ENCODE data around the gene LRRTM4.

The LRRTM4 gene

GRCh38 chr2:77479395-77479794, 42.8 kb downstream of the LRRTM4 start:
- H3K4me3 ChIP-seq (ENCODE audit: low read depth, low read length): no peak overlapping the region

GRCh38 chr2:77470096-77470495, 52.1 kb downstream of the LRRTM4 start:
- H3K4me3 ChIP-seq (ENCODE audit: low read depth, low read length): no peak overlapping the region

GRCh38 chr2:77469106-77469505, 53.1 kb downstream of the LRRTM4 start:
- H3K4me3 ChIP-seq (ENCODE audit: low read depth, low read length): no peak overlapping the region

GRCh38 chr2:77459840-77460239, 62.3 kb downstream of the LRRTM4 start:
- no peak overlapping the region for H3K4me3 ChIP-seq (ENCODE audit: low read depth, low read length)

DNA sequence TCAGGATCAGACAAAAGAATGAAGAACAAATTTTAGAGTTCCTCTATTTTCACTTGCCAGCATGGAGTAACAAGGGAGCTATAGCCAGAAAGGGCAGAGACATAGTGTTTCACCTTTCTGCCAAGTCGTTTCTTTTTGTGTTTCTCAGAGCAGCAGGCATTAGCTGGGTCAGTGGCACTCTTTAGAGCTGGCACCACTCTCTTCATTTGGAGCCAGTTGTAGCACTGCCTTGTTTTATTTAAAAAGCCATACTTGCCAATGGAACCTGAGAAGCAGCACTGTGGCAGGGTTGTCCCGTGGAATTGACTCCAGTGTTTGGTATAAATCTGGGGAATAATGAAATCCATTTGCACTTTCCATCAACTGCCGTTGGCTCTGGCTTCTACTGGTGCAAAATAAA, 64.0 kb downstream of the LRRTM4 start:
- no peak overlapping the region for H3K4me3 ChIP-seq (ENCODE audit: low read depth, low read length)

GRCh38 chr2:77457665-77458064, 64.5 kb downstream of the LRRTM4 start:
- H3K4me3 ChIP-seq (ENCODE audit: low read depth, low read length): no peak overlapping the region

DNA sequence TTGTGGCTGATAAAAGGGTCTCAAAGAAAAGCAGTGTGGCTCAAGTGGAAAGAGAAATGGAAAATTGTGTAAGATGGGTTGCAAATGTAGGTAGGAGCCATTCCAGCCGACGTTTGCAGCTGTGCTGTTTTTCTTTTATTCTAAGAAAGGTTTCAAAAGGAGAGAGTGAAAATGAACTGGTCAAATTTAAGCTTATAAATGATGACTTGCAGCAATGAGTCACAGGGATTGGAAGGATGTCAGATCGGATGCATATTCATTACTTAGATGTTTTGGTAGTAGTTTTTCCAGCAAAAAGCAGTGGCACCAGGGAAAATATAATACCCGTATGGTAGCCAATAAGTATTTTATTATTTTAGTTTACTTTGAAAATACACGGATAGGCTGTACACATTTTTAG, 79.1 kb downstream of the LRRTM4 start:
- H3K4me3 ChIP-seq (ENCODE audit: low read depth, low read length): no peak overlapping the region

GRCh38 chr2:77434880-77435279, 87.3 kb downstream of the LRRTM4 start:
- no peak overlapping the region for H3K4me3 ChIP-seq (ENCODE audit: low read depth, low read length)

DNA sequence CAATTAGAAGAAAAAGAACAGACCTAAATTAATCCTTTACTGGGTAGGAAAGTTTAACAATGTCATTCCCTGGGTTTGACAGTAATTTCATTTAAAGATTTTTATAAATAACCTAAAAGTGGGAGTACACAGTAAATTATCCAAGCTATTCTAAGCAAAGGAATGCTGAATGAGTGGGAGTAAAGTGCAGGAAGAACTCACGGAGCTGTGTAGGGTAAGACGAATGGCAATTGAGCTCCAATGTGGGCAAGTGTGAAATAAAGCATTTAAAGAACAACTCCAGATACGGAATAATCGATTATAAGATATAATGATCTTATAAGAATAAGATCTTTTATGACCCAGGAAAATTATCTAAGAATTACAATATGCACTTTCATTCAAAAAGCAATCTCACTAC, 93.2 kb downstream of the LRRTM4 start:
- H3K4me3 ChIP-seq (ENCODE audit: low read depth, low read length): no peak overlapping the region

DNA sequence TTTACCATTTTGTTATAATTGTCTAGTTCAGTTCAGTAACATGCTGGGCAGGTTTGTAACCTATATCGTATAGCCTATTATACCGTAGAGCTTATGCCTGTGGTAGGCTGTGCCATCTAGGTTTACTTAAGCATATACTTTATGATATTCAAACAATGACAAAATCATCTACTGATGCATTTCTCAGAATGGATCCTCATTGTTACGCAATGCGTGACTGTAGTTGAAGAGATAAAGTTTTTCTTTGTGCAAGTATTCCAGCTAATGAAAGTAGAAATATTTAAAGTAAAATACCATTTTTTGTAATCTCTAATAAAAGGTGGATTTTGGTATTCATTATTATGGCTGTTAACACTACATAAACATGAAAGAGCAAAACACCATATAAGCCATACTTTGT, 100.2 kb downstream of the LRRTM4 start:
- H3K4me3 ChIP-seq (ENCODE audit: low read depth, low read length): no peak overlapping the region

- no peak overlapping the region for H3K4me3 ChIP-seq (ENCODE audit: low read depth, low read length)
These were observed 103.6 kb downstream of the LRRTM4 start for GRCh38 chr2:77418537-77418936.

GRCh38 chr2:77404189-77404588, 118.0 kb downstream of the LRRTM4 start:
- H3K4me3 ChIP-seq (ENCODE audit: low read depth, low read length): no peak overlapping the region

DNA sequence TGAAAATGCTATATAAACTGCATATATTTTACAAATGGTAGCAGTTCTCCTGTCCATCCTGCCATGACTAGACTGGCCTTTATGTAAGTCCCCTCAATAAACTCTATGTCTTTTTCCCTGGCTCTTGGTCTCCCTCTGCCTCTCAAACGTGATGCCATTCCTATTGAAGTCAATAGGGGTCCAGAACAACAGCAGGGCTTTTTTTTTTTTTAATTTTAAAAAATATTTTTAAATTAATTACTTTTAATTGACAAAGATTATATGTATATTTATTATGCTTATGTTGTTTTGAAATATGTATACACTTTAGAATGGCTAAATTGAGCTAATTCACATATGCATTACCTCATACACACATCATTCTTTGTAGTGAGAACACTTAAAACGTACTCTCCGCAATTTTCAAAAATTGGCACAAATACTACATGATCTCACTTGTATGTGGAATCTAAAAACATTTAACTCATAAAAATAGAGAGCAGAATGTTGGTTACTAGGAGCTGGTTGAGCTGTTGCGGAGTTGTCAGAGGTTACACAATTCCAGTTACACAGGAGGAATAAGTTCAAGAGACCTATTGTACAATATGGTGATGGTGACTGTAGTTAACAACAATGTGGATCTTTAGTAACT, 123.1 kb downstream of the LRRTM4 start:
- H3K4me3 ChIP-seq (ENCODE audit: low read depth, low read length): no peak overlapping the region

DNA sequence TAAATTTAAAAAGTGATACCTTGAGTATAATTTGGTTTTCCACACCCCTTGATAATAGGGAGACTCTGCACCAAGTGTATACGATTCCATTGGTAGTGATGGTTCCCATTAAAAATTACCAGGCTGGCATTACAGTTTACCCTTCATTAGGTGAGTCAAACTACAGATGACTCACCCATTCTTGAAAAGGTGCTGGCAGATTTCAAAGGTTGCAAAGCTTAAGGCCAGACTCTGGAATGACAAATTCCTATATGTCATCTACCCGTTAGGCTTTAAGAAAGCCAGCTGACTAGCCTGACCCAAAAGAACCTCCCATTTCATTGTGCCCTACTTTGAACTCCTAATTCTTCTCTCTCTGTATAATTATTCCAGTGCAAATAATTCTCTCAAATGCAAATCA, 124.4 kb downstream of the LRRTM4 start:
- H3K4me3 ChIP-seq (ENCODE audit: low read depth, low read length): no peak overlapping the region

DNA sequence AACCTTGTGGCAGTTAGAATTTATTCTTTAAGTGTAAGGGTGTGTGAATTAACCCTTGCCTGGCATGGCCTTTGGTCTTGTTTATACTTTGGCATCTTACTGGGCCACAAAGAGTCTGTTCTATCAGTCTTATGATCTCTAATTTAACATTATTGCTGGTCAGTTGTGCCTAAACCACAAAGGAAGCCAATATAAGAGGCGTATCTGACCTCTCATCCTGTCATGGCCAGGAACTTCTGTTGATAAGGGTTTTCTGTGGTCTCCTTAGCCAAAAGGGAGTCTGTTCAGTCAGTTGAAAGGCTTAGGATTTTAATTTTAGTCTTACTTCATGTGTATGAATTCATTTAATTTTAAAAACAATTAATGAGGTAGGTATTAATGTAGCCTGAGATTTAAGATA, 127.2 kb downstream of the LRRTM4 start:
- H3K4me3 ChIP-seq (ENCODE audit: low read depth, low read length): no peak overlapping the region

- H3K4me3 ChIP-seq (ENCODE audit: low read depth, low read length): no peak overlapping the region
These were observed 131.1 kb downstream of the LRRTM4 start for GRCh38 chr2:77391119-77391518.

DNA sequence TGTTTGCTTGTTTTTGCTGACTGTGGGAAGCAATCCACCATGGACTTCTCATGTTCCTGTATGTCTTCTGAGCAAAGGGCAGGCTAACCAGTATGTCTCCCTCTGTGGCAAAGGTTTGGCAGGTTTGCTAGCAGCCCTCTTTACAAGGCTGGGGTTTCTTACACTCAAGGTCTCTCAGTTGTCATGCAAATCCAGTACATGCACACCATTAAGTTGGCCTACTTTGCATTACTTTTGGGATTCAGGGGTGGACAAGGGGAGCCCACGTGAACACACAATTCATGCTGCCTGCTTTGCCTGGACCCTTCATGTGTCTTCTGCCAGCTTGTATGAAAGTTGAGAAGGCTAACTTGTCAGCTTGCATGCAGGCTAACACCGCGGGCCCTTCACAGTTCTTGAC, 134.9 kb downstream of the LRRTM4 start:
- no peak overlapping the region for H3K4me3 ChIP-seq (ENCODE audit: low read depth, low read length)

GRCh38 chr2:77372636-77373035, 149.5 kb downstream of the LRRTM4 start:
- no peak overlapping the region for H3K4me3 ChIP-seq (ENCODE audit: low read depth, low read length)

DNA sequence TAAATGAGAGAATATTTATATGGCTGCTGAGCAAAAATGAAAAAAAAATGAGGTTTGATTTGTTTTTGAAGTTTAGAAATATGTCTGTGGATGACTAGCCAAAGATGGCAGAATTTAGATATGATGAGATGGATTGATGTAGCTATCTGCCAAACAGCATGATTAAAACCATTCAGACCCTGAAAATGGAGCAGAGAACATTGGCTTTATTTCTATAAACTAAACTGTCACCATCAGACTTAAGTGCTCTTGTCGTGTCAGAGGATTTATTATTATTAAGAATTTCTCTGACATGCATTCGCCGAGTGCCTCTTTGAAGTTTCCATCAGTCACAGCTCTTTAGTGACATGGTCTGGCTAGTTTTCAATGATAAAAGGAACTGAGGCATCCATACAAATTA, 151.7 kb downstream of the LRRTM4 start:
- H3K4me3 ChIP-seq (ENCODE audit: low read depth, low read length): no peak overlapping the region

DNA sequence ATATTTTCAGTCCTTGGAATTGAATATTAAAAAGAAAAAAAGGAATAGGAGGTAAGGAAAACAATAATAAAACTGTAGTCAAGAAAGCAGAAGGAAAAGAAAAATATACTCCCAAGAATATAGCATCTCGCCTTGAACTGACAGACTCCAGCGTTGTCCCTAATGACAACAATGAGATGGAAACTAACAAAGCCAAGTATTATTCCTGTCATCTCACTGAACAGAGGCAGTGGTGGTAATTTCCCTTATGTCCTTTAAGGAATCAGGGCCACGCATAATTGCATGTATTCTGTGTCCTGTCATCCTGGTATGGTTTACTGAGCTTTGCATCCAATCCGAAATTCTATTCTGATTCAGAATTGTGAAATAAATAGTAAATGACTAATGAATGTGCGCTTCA, 158.9 kb downstream of the LRRTM4 start:
- H3K4me3 ChIP-seq (ENCODE audit: low read depth, low read length): no peak overlapping the region

DNA sequence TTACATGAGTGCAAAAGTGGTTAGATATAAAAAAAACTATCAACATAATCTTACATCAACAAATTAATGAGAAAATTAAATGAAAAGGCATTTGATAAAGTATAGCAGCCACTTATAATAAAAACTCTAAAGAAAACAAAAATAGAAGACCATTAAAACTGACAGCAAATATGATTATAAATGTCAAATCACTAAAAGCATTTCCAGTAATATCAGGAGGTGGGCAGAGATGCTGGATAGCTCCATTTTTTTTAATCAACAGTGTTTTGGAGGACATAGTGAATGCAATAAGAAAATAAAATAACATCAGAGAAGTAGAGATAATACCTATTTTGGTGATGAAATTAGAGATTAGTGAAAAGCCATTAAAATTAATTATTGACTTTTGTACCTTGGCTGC, 173.4 kb downstream of the LRRTM4 start:
- no peak overlapping the region for H3K4me3 ChIP-seq (ENCODE audit: low read depth, low read length)

DNA sequence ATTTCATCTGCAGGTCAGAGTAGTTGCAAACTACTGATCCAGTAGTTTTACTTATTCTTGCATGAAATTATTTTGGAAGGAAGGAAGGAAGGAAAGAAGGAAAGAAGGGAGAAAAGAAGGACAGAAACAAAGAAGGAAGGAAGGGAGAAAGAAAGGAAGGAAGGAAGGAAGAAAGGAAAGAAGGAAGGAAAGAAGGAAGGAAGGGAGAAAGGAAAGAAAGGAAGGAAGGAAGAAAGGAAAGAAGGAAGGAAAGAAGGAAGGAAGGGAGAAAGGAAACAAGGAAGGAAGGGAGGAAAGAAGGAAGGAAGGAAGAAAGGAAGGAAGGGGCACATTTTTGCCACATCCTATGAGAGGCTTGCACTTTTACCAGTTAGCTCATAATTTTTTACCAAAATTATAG, 186.2 kb downstream of the LRRTM4 start:
- H3K4me3 ChIP-seq (ENCODE audit: low read depth, low read length): no peak overlapping the region

GRCh38 chr2:77328134-77328931, 193.8 kb downstream of the LRRTM4 start:
- no peak overlapping the region for H3K4me3 ChIP-seq (ENCODE audit: low read depth, low read length)
